Fibroblast of skin of left biceps (primary cell): ENCODE measurements around the gene PTCD1.

Experiments
- DNase-seq, 2 experiments: peaks; one replicate each; pipeline ENCODE4 v3.0.0-alpha.2; 2013; ENCODE audit warnings: low read depth in 2 of 2

PTCD1 gene

GRCh38 chr7:99408379-99409191, 30.0 kb downstream of the PTCD1 start, which contains the start of the genes BUD31 and PDAP1:
Gene BUD31, plus strand, starts transcription at chr7:99408969. Its CDS starts 2,124 bp downstream, at chr7:99411093.
Gene PDAP1, minus strand, starts transcription at chr7:99408597. Its CDS starts 49 bp downstream, at chr7:99408548.
- peak; percentile 85 to 86 for DNase-seq

- DNase-seq = peak; percentile 25 to 33
These were observed 30.7 kb downstream of the PTCD1 start for GRCh38 chr7:99407872-99408378.

- no peak for DNase-seq
These were observed 32.0 kb downstream of the PTCD1 start for GRCh38 chr7:99406557-99406956.

GRCh38 chr7:99404977-99405320, 33.6 kb downstream of the PTCD1 start:
- DNase-seq = no peak

- DNase-seq = no peak
These were observed 34.2 kb downstream of the PTCD1 start for GRCh38 chr7:99404235-99404976.

GRCh38 chr7:99403764-99404163, 34.8 kb downstream of the PTCD1 start:
- no peak for DNase-seq

- DNase-seq = no peak
These were observed 35.7 kb downstream of the PTCD1 start for GRCh38 chr7:99402854-99403253.

GRCh38 chr7:99399597-99399996, 39.0 kb downstream of the PTCD1 start:
- no peak for DNase-seq

GRCh38 chr7:99398891-99399445, 39.6 kb downstream of the PTCD1 start:
- no peak for DNase-seq

GRCh38 chr7:99397297-99397983, 41.2 kb downstream of the PTCD1 start:
- DNase-seq = no peak

- no peak for DNase-seq
These were observed 41.9 kb downstream of the PTCD1 start for GRCh38 chr7:99396418-99397296.

- DNase-seq = no peak
These were observed 42.8 kb downstream of the PTCD1 start for GRCh38 chr7:99395616-99396327.

GRCh38 chr7:99394188-99394502, 44.5 kb downstream of the PTCD1 start:
- DNase-seq = no peak

- DNase-seq = no peak
These were observed 45.0 kb downstream of the PTCD1 start for GRCh38 chr7:99393355-99394187.

- no peak for DNase-seq
These were observed 45.8 kb downstream of the PTCD1 start for GRCh38 chr7:99392659-99393354.

GRCh38 chr7:99392046-99392445, 46.6 kb downstream of the PTCD1 start:
- DNase-seq = no peak

- no peak for DNase-seq
These were observed 47.5 kb downstream of the PTCD1 start for GRCh38 chr7:99390941-99391602.

GRCh38 chr7:99389772-99390171, 48.8 kb downstream of the PTCD1 start:
- no peak for DNase-seq
